ENCODE results near the gene LITAFD.
A peak's percentile ranks its signal among the peaks of the same experiment; 100 is the strongest.
"Not testable (repeated sequence)": the region's sequence is repeated elsewhere in the genome, so short reads cannot be mapped to it uniquely, and the experiment has no call there.

Gene LITAFD

GRCh38 chr16:8882041-8882617 is at the start of gene LITAFD:
Gene LITAFD (plus strand): TSS chr16:8882351. CDS start chr16:8884356, 2,005 bp downstream.
- Mint-ChIP-seq H3K9me3 (no peaks in the 10 kb centered on the region), H3K27me3 (ENCODE audit: low read depth) (peaks cover 7% of the 10 kb centered on the region), H3K36me3 (ENCODE audit: low read depth) (peaks cover 4% of the 10 kb centered on the region), H3K4me1 (peaks cover 9% of the 10 kb centered on the region), H3K4me3 (no peak within 1 kb of the TSS), H3K27ac (no peak within 1 kb of the TSS)
- no peak for TF ChIP-seq CTCF (IDR thresholded peaks at IDR 0.05; ENCODE audit: unreplicated experiment in 3 of 3)

- Mint-ChIP-seq H3K27ac (no peak overlapping the region), H3K9me3 (no peaks in the 10 kb centered on the region), H3K27me3 (ENCODE audit: low read depth) (no peaks in the 10 kb centered on the region), H3K4me3 (no peak overlapping the region), H3K36me3 (ENCODE audit: low read depth) (peaks cover 19% of the 10 kb centered on the region), H3K4me1 (peaks cover 5% of the 10 kb centered on the region)
- TF ChIP-seq CTCF (IDR thresholded peaks at IDR 0.05; ENCODE audit: unreplicated experiment in 3 of 3), result no peak
Observed at GRCh38 chr16:8832717-8833105, 49.4 kb upstream of the LITAFD start.

- H3K27ac Mint-ChIP-seq; H3K36me3 Mint-ChIP-seq (ENCODE audit: low read depth); H3K4me1 Mint-ChIP-seq; H3K9me3 Mint-ChIP-seq; H3K27me3 Mint-ChIP-seq (ENCODE audit: low read depth); H3K4me3 Mint-ChIP-seq: not testable (repeated sequence)
Observed at GRCh38 chr16:8836797-8837196, 45.4 kb upstream of the LITAFD start.

GRCh38 chr16:8837594-8837993 is 44.6 kb upstream of the LITAFD start:
- H3K36me3 Mint-ChIP-seq (ENCODE audit: low read depth); H3K27me3 Mint-ChIP-seq (ENCODE audit: low read depth); H3K27ac Mint-ChIP-seq; H3K4me3 Mint-ChIP-seq; H3K9me3 Mint-ChIP-seq: not testable (repeated sequence)
- peaks cover 13% of the 10 kb centered on the region for H3K4me1 Mint-ChIP-seq

GRCh38 chr16:8842016-8842415 is 40.1 kb upstream of the LITAFD start:
- H3K4me1 Mint-ChIP-seq, result peaks cover 12% of the 10 kb centered on the region
- peaks cover 32% of the 10 kb centered on the region for H3K36me3 Mint-ChIP-seq (ENCODE audit: low read depth)
- not testable (repeated sequence) for H3K9me3 Mint-ChIP-seq; H3K27me3 Mint-ChIP-seq (ENCODE audit: low read depth); H3K4me3 Mint-ChIP-seq
- peak overlapping the region in 1 of 3 experiments; percentile 20 for H3K27ac Mint-ChIP-seq

GRCh38 chr16:8843296-8843695 is 38.9 kb upstream of the LITAFD start:
- Mint-ChIP-seq H3K36me3 (ENCODE audit: low read depth) (peaks cover 32% of the 10 kb centered on the region), H3K4me1 (peaks cover 12% of the 10 kb centered on the region)
- H3K27me3 Mint-ChIP-seq (ENCODE audit: low read depth); H3K27ac Mint-ChIP-seq; H3K9me3 Mint-ChIP-seq; H3K4me3 Mint-ChIP-seq: not testable (repeated sequence)

GRCh38 chr16:8845699-8846298 is 36.4 kb upstream of the LITAFD start:
- Mint-ChIP-seq H3K27ac (no peak overlapping the region), H3K4me3 (no peak overlapping the region), H3K4me1 (peaks cover 12% of the 10 kb centered on the region), H3K9me3 (no peaks in the 10 kb centered on the region), H3K36me3 (ENCODE audit: low read depth) (peaks cover 41% of the 10 kb centered on the region), H3K27me3 (ENCODE audit: low read depth) (no peaks in the 10 kb centered on the region)
- no peak for TF ChIP-seq CTCF (IDR thresholded peaks at IDR 0.05; ENCODE audit: unreplicated experiment in 3 of 3)

- H3K27me3 Mint-ChIP-seq (ENCODE audit: low read depth), result no peaks in the 10 kb centered on the region
- no peak for TF ChIP-seq CTCF (IDR thresholded peaks at IDR 0.05; ENCODE audit: unreplicated experiment in 3 of 3)
- no peak overlapping the region for H3K27ac Mint-ChIP-seq
- H3K4me3 Mint-ChIP-seq, result no peak overlapping the region
- peaks cover 12% of the 10 kb centered on the region for H3K4me1 Mint-ChIP-seq
- H3K9me3 Mint-ChIP-seq, result no peaks in the 10 kb centered on the region
- H3K36me3 Mint-ChIP-seq (ENCODE audit: low read depth), result peaks cover 45% of the 10 kb centered on the region
Observed at GRCh38 chr16:8846401-8846932, 35.7 kb upstream of the LITAFD start.

All from nephron (organoid).